NCI-H2227 (cell line): ENCODE results near the gene PLCD3.

ENCODE experiments used
- DNase-seq: peaks from one replicate; lab custom pipeline; 2025; ENCODE audit not compliant: unreplicated experiment; lab: John Stamatoyannopoulos, UW

The PLCD3 gene

DNA sequence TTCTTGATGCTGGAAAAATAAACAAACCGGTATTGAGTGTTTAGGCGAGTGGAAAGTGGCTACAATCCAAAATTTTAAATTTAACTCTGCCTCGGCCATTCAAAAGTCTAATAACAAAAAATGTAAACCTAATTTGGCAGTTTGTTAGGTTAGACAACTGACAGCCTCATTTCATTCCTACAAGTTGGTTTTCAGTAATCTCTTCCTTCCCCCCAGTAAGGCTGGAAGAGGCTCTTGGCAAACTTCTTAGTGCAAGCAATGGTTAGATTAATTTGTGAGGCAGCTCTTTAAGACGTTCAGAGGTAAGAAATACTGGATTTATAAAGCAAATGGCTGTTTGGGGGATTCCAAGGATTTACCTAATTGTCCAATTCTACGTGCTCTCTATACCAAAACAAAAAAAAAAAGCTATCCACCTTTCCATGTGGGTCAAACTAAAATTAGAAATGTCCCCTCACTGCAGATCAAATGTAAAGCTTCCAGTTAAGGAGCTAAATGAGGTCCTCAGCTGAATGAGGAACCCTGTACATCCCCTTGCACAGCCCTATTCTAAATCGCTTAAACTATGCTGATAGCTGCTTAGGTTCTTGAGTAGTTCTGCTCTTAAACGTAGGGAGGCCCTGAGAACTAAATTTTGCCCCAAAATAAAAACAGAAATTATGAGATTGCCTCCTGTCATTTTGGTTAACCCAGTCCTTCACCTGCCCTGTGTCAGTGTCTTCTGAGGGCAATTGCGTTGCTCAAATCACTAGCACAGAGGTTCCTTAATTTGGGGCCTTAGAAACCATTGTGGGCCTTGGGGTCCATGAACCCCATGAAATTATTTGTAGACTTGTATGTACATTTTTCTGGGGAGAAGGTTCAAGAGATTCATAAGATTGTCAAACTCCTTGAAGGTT lies 18.8 kb upstream of the PLCD3 start:
- no peak for DNase-seq

DNA sequence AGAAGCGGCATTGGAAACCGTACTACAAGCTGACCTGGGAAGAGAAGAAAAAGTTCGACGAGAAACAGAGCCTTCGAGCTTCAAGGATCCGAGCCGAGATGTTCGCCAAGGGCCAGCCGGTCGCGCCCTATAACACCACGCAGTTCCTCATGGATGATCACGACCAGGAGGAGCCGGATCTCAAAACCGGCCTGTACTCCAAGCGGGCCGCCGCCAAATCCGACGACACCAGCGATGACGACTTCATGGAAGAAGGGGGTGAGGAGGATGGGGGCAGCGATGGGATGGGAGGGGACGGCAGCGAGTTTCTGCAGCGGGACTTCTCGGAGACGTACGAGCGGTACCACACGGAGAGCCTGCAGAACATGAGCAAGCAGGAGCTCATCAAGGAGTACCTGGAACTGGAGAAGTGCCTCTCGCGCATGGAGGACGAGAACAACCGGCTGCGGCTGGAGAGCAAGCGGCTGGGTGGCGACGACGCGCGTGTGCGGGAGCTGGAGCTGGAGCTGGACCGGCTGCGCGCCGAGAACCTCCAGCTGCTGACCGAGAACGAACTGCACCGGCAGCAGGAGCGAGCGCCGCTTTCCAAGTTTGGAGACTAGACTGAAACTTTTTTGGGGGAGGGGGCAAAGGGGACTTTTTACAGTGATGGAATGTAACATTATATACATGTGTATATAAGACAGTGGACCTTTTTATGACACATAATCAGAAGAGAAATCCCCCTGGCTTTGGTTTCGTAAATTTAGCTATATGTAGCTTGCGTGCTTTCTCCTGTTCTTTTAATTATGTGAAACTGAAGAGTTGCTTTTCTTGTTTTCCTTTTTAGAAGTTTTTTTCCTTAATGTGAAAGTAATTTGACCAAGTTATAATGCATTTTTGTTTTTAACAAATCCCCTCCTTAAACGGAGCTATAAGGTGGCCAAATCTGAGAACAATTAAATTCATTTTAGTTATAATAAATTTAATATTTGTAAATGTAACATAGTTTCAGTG lies 17.7 kb upstream of the PLCD3 start:
- DNase-seq: peak; percentile 66

DNA sequence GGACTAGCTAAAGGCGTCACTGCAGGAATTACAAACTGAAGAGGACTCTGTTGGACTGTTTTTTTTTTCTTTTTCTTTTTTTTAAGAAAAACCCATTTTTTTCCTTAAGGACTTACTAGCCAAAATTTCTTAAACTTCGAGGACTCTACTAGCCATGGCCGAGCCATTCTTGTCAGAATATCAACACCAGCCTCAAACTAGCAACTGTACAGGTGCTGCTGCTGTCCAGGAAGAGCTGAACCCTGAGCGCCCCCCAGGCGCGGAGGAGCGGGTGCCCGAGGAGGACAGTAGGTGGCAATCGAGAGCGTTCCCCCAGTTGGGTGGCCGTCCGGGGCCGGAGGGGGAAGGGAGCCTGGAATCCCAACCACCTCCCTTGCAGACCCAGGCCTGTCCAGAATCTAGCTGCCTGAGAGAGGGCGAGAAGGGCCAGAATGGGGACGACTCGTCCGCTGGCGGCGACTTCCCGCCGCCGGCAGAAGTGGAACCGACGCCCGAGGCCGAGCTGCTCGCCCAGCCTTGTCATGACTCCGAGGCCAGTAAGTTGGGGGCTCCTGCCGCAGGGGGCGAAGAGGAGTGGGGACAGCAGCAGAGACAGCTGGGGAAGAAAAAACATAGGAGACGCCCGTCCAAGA lies 16.8 kb upstream of the PLCD3 start:
- peak; percentile 86 for DNase-seq

DNA sequence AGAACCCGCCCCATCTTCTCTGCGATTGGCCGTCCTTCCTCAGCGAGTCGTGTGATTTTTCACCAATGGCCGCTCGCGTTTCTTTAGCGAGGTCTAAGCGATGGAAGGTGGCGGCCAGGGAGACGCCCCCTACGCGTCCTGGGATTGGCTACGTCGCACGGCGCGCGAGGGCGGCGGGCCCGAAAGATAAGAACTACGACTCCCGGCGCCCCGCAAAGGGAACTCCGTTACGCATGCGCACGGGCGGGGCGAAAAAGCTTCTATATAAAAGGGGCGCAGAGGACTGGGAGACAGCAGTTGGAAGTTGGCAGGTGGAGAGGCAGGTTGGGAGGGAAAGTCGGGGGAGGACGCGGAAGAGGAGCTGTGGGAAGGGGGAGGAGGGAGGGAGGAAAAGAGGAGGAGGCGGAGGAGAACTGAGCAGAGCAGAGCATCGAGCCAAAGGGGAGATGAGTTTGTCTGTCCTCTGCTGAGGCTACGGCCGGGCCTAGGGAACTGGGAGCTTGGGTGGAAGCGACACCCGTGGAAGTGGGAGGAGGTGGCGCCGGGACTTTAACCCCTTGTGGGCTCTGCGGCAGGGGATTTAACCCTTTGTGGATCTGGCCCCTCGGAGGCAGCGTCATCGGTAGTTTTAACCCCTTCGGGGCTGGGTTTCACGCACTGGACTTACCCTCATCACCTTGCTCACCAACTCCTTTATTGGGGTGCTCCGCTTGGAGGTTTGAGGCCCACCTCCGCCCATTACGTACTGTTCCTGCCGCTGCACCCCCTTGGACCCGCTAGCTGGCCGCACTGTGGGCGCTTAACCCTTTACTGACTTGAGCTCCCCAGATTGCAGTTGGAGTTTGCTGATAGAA lies 16.1 kb upstream of the PLCD3 start, which contains the start of gene HEXIM1:
Gene HEXIM1, plus strand, starts transcription at position 293 of the 854 bp plus-strand sequence. CDS start 716 bp downstream, outside the sequence.
- peak; percentile 100 for DNase-seq

GRCh38 chr17:45147581-45148182 lies 15.4 kb upstream of the PLCD3 start:
- peak; percentile 95 for DNase-seq

DNA sequence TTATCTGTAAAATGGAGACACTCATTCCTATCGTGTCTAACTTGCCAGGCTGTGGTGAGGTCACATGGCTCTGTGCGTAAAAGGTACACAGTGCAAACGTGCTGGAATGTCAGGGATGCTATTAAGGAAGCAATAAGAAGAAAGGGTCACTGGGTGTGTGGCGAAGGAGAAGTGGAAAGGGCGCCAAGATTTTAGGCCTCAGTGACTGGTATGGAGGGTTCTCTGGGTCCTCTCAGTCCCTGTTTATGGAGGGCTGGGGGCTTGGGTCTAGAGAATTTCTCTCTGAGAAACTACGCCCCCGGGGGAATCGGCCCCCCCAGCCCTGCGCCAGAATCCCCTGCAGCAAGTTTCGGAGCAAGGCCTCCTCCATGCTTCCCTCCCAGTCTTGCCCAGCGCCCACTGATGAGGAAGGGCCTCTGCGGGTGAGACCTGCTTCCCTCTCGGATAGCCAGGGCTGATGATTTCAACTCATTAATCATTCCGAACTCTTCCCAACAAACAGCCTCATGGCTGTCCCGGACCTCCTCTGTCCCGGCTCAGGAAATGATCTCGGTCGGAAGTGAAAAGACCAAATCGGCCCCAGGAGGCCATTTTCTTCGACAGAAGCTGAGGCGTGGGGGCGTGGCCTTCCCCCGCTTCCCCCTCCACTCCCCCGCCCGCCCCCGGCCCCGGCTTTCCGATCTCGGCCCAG lies 14.7 kb upstream of the PLCD3 start:
- peak; percentile 90 for DNase-seq

GRCh38 chr17:45146592-45146889 lies 14.2 kb upstream of the PLCD3 start:
- no peak for DNase-seq

GRCh38 chr17:45146166-45146565 lies 13.9 kb upstream of the PLCD3 start:
- no peak for DNase-seq

DNA sequence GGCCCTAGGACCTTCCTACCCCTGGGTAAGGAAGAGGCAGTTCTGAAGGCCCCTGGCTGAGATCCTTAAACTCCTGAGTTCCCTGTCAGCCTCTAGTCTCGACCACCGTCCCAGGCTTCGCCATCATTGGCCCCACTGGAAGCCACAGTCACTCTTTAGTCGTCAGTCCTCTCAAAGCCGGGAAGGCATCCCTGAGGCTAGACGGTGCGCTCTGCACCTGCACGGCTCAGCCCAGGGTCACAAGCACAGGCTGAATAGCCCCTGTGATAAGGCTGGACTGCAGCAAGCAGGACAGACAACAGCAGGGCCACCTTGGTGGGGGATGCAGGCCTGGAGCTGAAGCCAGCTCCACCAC lies 12.7 kb upstream of the PLCD3 start:
- no peak for DNase-seq

DNA sequence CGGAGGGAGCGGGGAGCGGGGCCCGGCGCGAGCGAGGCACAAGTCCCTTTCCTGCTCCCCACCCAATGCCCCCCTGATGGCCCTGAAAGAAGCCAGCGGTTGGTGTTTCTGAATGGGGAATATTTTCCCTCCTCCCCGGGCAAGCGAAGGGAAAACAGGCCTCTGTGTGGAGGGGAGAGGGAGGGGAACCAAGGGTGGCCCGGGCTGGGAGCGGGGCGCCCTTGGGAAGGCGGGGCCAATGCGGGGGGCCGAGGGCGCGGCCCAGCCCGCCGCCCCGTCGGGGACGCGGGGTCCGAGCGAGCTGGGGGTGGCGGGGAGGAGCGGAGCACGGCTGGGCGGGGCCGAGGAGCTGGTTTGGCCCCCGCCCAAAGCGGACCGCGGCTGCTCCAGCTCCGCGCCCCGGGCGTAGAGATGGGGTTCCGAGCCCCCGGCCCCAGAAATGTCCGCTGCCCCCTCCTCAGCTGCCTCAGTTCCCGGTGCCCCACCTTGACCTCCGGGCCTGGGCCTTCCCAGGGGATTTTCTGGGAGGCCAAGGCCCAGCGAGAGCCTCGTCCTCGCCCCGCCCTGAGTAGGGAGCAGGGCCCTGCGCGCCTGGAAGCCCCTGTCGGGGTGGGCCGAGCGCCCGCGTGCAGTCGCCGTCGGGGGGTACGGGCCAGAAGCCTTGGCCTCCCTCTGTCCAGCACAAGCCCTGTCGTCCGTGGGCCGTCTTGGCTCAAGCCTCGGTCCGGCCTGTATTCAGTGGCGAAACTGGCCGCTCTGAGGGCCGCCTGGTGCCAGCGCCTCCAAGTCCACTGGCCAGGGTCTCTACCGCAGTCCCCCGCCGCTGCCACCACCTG lies 12.1 kb upstream of the PLCD3 start:
- DNase-seq: no peak

DNA sequence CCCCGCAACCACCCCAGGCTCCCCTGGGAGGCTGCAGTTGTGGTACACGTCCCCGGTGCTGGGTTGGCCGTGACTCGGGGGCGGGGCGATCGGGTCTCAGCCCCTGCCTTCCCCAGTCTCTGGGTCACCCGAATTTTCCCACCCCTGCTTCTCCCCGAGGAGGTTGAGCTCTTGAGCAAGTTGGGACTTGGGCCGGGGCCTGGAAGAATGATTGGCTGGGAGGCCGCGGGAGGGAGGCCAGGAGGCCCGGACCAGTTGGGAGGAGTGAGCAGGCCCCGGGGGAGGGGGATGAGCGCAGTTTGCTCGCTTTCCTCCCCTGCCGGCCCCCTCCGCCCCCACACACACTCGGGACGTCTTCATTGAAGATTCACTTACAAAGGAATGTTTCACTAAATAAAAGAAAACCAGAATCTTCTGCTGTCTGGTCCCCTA lies 11.5 kb upstream of the PLCD3 start:
- no peak for DNase-seq

GRCh38 chr17:45143094-45143670 lies 10.9 kb upstream of the PLCD3 start:
- DNase-seq: no peak

DNA sequence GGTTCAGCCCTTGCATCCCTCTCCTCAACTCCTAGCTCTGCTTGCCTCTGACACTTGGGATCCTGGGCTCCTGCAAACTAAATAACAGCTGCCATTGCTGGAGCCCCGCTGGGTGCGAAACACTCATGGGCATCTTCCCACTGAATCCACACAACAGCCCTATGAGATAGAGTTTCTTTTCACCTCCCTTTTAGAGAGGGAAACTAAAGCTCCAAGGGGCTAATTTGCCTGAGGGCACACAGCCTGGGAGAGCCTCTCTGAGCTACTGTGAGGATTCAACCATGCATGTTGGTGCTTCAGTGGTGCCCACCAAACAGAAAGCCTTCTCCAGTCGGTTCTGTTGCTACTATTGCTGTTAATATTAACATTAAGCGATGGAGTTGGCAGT lies 7.2 kb upstream of the PLCD3 start:
- no peak for DNase-seq

DNA sequence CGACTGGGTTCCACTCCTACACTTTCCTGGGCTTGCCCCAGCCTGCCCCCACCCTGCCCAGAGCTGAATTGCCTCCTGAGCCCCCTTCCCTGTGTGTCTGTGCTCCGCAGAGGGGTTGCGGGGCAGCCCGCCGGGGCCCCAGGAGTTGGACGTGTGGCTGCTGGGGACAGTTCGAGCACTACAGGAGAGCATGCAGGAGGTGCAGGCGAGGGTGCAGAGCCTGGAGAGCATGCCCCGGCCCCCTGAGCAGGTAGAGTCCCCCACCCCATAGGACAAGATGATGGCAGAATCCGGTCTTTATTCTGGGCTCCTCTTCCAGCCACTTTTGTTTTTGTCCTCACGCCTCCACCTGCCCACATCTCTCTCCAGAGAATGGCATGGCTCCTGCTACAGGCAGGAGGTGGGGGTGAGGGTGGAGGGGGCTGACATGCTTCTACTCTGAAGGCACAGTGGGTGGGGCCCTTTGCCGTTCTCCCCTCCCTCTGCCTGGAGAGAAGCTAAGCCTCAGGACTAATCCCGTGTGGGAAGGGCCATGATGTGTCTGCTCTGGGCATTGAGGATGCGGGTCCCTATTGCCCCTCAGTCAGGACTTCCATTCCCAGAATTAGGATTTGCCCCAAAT lies 6.7 kb upstream of the PLCD3 start:
- DNase-seq: peak; percentile 41

- DNase-seq: no peak
Observed at GRCh38 chr17:45137561-45138305, 5.4 kb upstream of the PLCD3 start.

DNA sequence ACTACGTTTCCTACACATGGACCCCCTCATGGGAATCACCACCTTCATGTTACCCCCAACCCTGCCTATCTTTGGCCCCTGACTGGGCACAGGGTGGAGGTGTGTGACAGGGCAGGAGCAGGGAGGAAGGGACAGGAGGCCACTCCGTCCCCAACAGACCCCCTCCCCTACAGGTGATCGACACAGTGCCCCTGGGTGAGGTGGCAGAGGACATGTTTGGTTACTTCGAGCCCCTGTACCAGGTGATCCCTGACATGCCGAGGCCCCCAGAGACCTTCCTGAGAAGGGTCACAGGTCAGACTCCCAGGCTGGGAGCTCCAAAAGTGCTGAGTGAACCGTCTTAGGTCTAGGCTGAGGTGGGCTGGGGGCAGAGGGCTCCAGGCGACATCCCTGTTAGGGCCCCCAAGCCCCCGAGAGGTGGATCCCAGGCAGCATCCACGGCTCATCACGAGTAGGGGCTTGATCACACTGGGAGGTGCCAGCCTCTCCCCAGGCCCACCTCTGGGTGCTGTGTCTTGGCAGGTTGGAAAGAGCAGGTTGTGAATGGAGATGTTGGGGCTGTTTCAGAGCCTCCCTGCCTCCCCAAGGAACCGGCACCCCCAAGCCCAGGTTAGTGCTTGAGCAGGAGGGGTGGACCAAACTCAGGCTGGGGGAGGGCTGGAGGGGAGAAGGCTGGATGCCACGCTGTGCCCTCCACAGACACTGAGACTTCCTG lies 4.7 kb upstream of the PLCD3 start:
- DNase-seq: no peak
